ENCODE results near the gene ARHGEF11. TPM values are rescaled to one million over a fixed set of nuclear protein-coding genes. Genes with fewer than 3 reads are reported as not detected.

The ARHGEF11 gene
- total and polyA plus RNA-seq, 2 donors: 23.8 to 28.7 TPM

GRCh38 chr1:156887734-156888133 lies 157.8 kb downstream of the ARHGEF11 start:
- no peak overlapping the region for H3K27ac ChIP-seq (ENCODE audit: low read depth)
- H3K4me3 ChIP-seq (ENCODE audit: low read depth, low read length): no peak overlapping the region
- no peak for DNase-seq (ENCODE audit: extremely low spot score)
- whole genome bisulfite sequencing: 36% methylated on average over 6 of the region's 6 CpGs
- H3K4me1 ChIP-seq (ENCODE audit: insufficient read depth): no peaks in the 10 kb centered on the region
- H3K36me3 ChIP-seq (ENCODE audit: insufficient read depth): no peaks in the 10 kb centered on the region

GRCh38 chr1:156887317-156887716 lies 158.2 kb downstream of the ARHGEF11 start:
- Histone ChIP-seq H3K4me1 (ENCODE audit: insufficient read depth) (no peaks in the 10 kb centered on the region), H3K4me3 (ENCODE audit: low read depth, low read length) (no peak overlapping the region), H3K36me3 (ENCODE audit: insufficient read depth) (no peaks in the 10 kb centered on the region), H3K27ac (ENCODE audit: low read depth) (no peak overlapping the region)
- 43% methylated on average over 3 of the region's 3 CpGs for WGBS
- no peak for DNase-seq (ENCODE audit: extremely low spot score)

- Histone ChIP-seq H3K4me3 (ENCODE audit: low read depth, low read length) (no peak overlapping the region), H3K36me3 (ENCODE audit: insufficient read depth) (no peaks in the 10 kb centered on the region), H3K4me1 (ENCODE audit: insufficient read depth) (no peaks in the 10 kb centered on the region), H3K27ac (ENCODE audit: low read depth) (no peak overlapping the region)
- no peak for DNase-seq (ENCODE audit: extremely low spot score)
- 41% methylated on average over 6 of the region's 6 CpGs for WGBS
These were observed 158.8 kb downstream of the ARHGEF11 start for GRCh38 chr1:156886583-156887281.

GRCh38 chr1:156885880-156886355 lies 159.6 kb downstream of the ARHGEF11 start:
- H3K27ac ChIP-seq (ENCODE audit: low read depth): no peak overlapping the region
- no peaks in the 10 kb centered on the region for H3K4me1 ChIP-seq (ENCODE audit: insufficient read depth)
- H3K36me3 ChIP-seq (ENCODE audit: insufficient read depth): no peaks in the 10 kb centered on the region
- 67% methylated on average over 13 of the region's 13 CpGs for whole genome bisulfite sequencing
- no peak for DNase-seq (ENCODE audit: extremely low spot score)
- no peak overlapping the region for H3K4me3 ChIP-seq (ENCODE audit: low read depth, low read length)

- Histone ChIP-seq H3K4me1 (ENCODE audit: insufficient read depth) (no peaks in the 10 kb centered on the region), H3K4me3 (ENCODE audit: low read depth, low read length) (no peak overlapping the region), H3K36me3 (ENCODE audit: insufficient read depth) (no peaks in the 10 kb centered on the region), H3K27ac (ENCODE audit: low read depth) (no peak overlapping the region)
- no peak for DNase-seq (ENCODE audit: extremely low spot score)
- 37% methylated on average over 1 of the region's 1 CpG for WGBS
These were observed 160.2 kb downstream of the ARHGEF11 start for GRCh38 chr1:156885314-156885713.

Small RNA genes lying within 50 kb of the gene (small RNA-seq; reads per million reads assigned to genes)
- gene MIR765 (0.09 reads per million), gene RN7SL612P (not detected)

Other genes with a start within 250 kb of the ARHGEF11 start
- gene SH2D2A, start 228.9 kb downstream of the ARHGEF11 start, total RNA-seq: not detected
- 0.70 TPM for gene SH2D2A, start 228.9 kb downstream of the ARHGEF11 start, polyA plus RNA-seq
- gene INSRR, start 186.6 kb downstream of the ARHGEF11 start, total RNA-seq: 0.11 TPM
- gene INSRR, start 186.6 kb downstream of the ARHGEF11 start, polyA plus RNA-seq: 0.04 TPM
- gene NTRK1, start 184.9 kb downstream of the ARHGEF11 start, total RNA-seq: 0.37 TPM
- 1.0 TPM for gene NTRK1, start 184.9 kb downstream of the ARHGEF11 start, polyA plus RNA-seq
- 9.3 TPM for gene PEAR1, start 152.0 kb downstream of the ARHGEF11 start, total RNA-seq
- gene PEAR1, start 152.0 kb downstream of the ARHGEF11 start, polyA plus RNA-seq: 13.1 TPM
- gene LRRC71, start 125.1 kb downstream of the ARHGEF11 start, total RNA-seq: 0.16 TPM
- not detected for gene LRRC71, start 125.1 kb downstream of the ARHGEF11 start, polyA plus RNA-seq
- gene ETV3L, start 54.1 kb upstream of the ARHGEF11 start, total RNA-seq: not detected
- not detected for gene ETV3L, start 54.1 kb upstream of the ARHGEF11 start, polyA plus RNA-seq
- gene ETV3, start 92.7 kb upstream of the ARHGEF11 start, total RNA-seq: 24.9 TPM
- gene ETV3, start 92.7 kb upstream of the ARHGEF11 start, polyA plus RNA-seq: 12.4 TPM

All from urinary bladder (tissue), 4 donors.